SK-N-SH (cell line): ENCODE measurements around the gene SEPHS2. TPM values are rescaled to one million over a fixed set of nuclear protein-coding genes. Genes with fewer than 3 reads are reported as not detected.

Experiments used
- CTCF ChIA-PET: fragments of 300-600, 350-600 bp; formaldehyde crosslinking; extraction: SDS; loops from one replicate; lab custom pipeline; 2021; lab: Yijun Ruan, JAX
- POLR2A ChIA-PET: fragments of 350-600 bp; sonication (Branson Sonifier 250); formaldehyde crosslinking; extraction: SDS; loops from one replicate; lab custom pipeline; 2020; ENCODE audit warnings: antibody characterized with exemption, inconsistent platforms; lab: Yijun Ruan, JAX
- DNase-seq: peaks from one replicate; pipeline ENCODE4 v3.0.0; 2012
- H2AFZ ChIP-seq: fragments of 200-600 bp; sonication (generic); 2 replicates; pipeline ENCODE4 v1.8.1; 2016; ENCODE audit warnings: antibody characterized with exemption, mild to moderate bottlenecking, low read depth
- H3F3A ChIP-seq: fragments of 200-600 bp; sonication (generic); replicated peaks from 2 replicates; pipeline ENCODE3; 2016; ENCODE audit warnings: antibody characterized with exemption, mild to moderate bottlenecking; ENCODE audit not compliant: insufficient read depth
- H3K27ac ChIP-seq, 2 experiments: fragments of 200-500 bp in 1 of 2; fragments of 200-600 bp in 1 of 2; sonication (Bioruptor generic) in 1 of 2; sonication (generic), shearing (Covaris generic) in 1 of 2; 2 replicates each; pipeline versions ENCODE4 v1.5.1 to v1.6.1; 2014 to 2016; ENCODE audit warnings: low read depth in 2 of 2, inconsistent platforms in 1 of 2, low read length in 1 of 2, mild to moderate bottlenecking in 1 of 2, mixed read lengths in 1 of 2
- H3K27me3 ChIP-seq: fragments of 200-600 bp; sonication (generic), shearing (Covaris generic); 2 replicates; pipeline ENCODE4 v1.6.1; 2016; ENCODE audit warnings: mixed run types; ENCODE audit not compliant: insufficient read depth
- H3K36me3 ChIP-seq, 2 experiments: fragments of 200-500 bp in 1 of 2; fragments of 200-600 bp in 1 of 2; sonication (Bioruptor generic) in 1 of 2; sonication (generic) in 1 of 2; replicated peaks in 1 of 2; 2 replicates each; pipeline versions ENCODE3 to v1.5.1; 2014 to 2016; ENCODE audit warnings: low read length in 1 of 2, mild to moderate bottlenecking in 1 of 2; ENCODE audit not compliant: insufficient read depth in 2 of 2, control insufficient read depth in 1 of 2
- H3K4me1 ChIP-seq, 2 experiments: fragments of 200-500 bp in 1 of 2; fragments of 200-600 bp in 1 of 2; sonication (Bioruptor generic) in 1 of 2; sonication (generic), shearing (Covaris generic) in 1 of 2; 2 replicates each; pipeline versions ENCODE4 v1.5.1 to v1.6.1; 2014 to 2016; ENCODE audit warnings: low read depth in 1 of 2, low read length in 1 of 2, mixed run types in 1 of 2; ENCODE audit not compliant: insufficient read depth in 2 of 2, control insufficient read depth in 1 of 2
- H3K4me2 ChIP-seq: fragments of 200-600 bp; sonication (generic), shearing (Covaris generic); 2 replicates; pipeline ENCODE4 v1.6.1; 2017; ENCODE audit warnings: mixed run types
- H3K4me3 ChIP-seq, 2 experiments: fragments of 200-500 bp in 1 of 2; fragments of 200-600 bp in 1 of 2; sonication (Bioruptor generic) in 1 of 2; sonication (generic), shearing (Covaris generic) in 1 of 2; 2 replicates each; pipeline versions ENCODE4 v1.5.1 to v1.8.1; 2014 to 2016; ENCODE audit warnings: low read depth in 2 of 2, inconsistent platforms in 1 of 2, low read length in 1 of 2, mild to moderate bottlenecking in 1 of 2, mixed read lengths in 1 of 2, moderate library complexity in 1 of 2
- H3K79me2 ChIP-seq: fragments of 200-600 bp; sonication (generic); 2 replicates; pipeline ENCODE4 v1.8.1; 2017; ENCODE audit warnings: mild to moderate bottlenecking; ENCODE audit not compliant: insufficient read depth
- H3K9ac ChIP-seq: fragments of 200-600 bp; sonication (generic); 2 replicates; pipeline ENCODE4 v1.6.1; 2017; ENCODE audit warnings: mixed run types
- H3K9me2 ChIP-seq: fragments of 200-600 bp; sonication (generic); 2 replicates; pipeline ENCODE4 v1.6.1; 2017; ENCODE audit warnings: mixed run types
- H3K9me3 ChIP-seq: fragments of 200-600 bp; sonication (generic); 2 replicates; pipeline ENCODE4 v1.6.1; 2017; ENCODE audit warnings: mixed run types, mild to moderate bottlenecking, moderate library complexity
- H4K20me1 ChIP-seq: fragments of 200-600 bp; sonication (generic); 2 replicates; pipeline ENCODE4 v1.6.1; 2017; ENCODE audit warnings: mild to moderate bottlenecking, mixed run types; ENCODE audit not compliant: insufficient read depth
- EZH2phosphoT487 ChIP-seq: fragments of 200-600 bp; sonication (generic); IDR thresholded peaks from 2 replicates; pipeline ENCODE4 v1.6.1; 2017; ENCODE audit warnings: low read depth, mixed run types, mild to moderate bottlenecking, antibody characterized with exemption, moderate library complexity, borderline replicate concordance
- FOSL2 ChIP-seq: IDR thresholded peaks from 2 replicates; pipeline ENCODE4 v1.4.0; 2012; ENCODE audit warnings: low read depth, mild to moderate bottlenecking, moderate library complexity, borderline replicate concordance
- FOXM1 ChIP-seq: IDR thresholded peaks from 2 replicates; pipeline ENCODE4 v1.4.0; 2012; ENCODE audit warnings: low read depth, mild to moderate bottlenecking
- GATA2 ChIP-seq: sonication (generic); formaldehyde crosslinking; IDR thresholded peaks from 2 replicates; pipeline ENCODE4 v1.5.0; 2020; ENCODE audit warnings: mild to moderate bottlenecking, missing genetic modification reagents
- JUND ChIP-seq: IDR thresholded peaks from 2 replicates; pipeline ENCODE4 v1.4.0; 2012
- MXI1 ChIP-seq: IDR thresholded peaks from 2 replicates; pipeline ENCODE4 v1.6.1; 2012; ENCODE audit warnings: mild to moderate bottlenecking, low read depth, low read length, improper control_type of control experiment
- NFIC ChIP-seq: IDR thresholded peaks from 2 replicates; pipeline ENCODE4 v1.4.0; 2012; ENCODE audit warnings: borderline replicate concordance
- PBX3 ChIP-seq: IDR thresholded peaks from 2 replicates; pipeline ENCODE4; 2012
- RAD21 ChIP-seq: IDR thresholded peaks from 2 replicates; pipeline ENCODE4 v1.6.1; 2012; ENCODE audit warnings: mild to moderate bottlenecking, low read length
- REST ChIP-seq: IDR thresholded peaks from 2 replicates; pipeline ENCODE4 v1.6.1; 2012; ENCODE audit warnings: mild to moderate bottlenecking, low read depth, low read length, moderate library complexity
- RFX5 ChIP-seq: IDR thresholded peaks from 2 replicates; pipeline ENCODE4 v1.6.1; 2012; ENCODE audit warnings: mild to moderate bottlenecking, improper control_type of control experiment, low read length
- RXRA ChIP-seq: IDR thresholded peaks from 2 replicates; pipeline ENCODE4 v1.4.0; 2012; ENCODE audit warnings: low read depth, mild to moderate bottlenecking, borderline replicate concordance
- TAF1 ChIP-seq: IDR thresholded peaks from 2 replicates; pipeline ENCODE4 v1.6.1; 2012; ENCODE audit warnings: low read depth, mild to moderate bottlenecking, low read length, moderate library complexity, borderline replicate concordance
- TEAD4 ChIP-seq: IDR thresholded peaks from 2 replicates; pipeline ENCODE4 v1.4.0; 2012; ENCODE audit warnings: mild to moderate bottlenecking, borderline replicate concordance; ENCODE audit not compliant: insufficient read depth
- USF1 ChIP-seq: IDR thresholded peaks from 2 replicates; pipeline ENCODE4 v1.4.0; 2012; ENCODE audit warnings: low read depth, borderline replicate concordance
- ZBTB33 ChIP-seq: IDR thresholded peaks from 2 replicates; pipeline ENCODE4 v1.4.0; 2012; ENCODE audit warnings: low read depth, borderline replicate concordance
- WGBS: methylation state at CpG from one replicate; pipeline ENCODE4 v1.1.6; 2017; ENCODE audit warnings: low lambda C conversion rate; 5-methylcytosine and 5-hydroxymethylcytosine counted together
- polyA plus RNA-seq, 3 experiments: library from polyadenylated mRNA; depleted of rRNA; stranded (reverse); fragments of >200 nt; gene quantifications; 2 replicates each; pipeline ENCODE4 v1.2.3, GENCODE V29; 2012

Gene SEPHS2
- polyA plus RNA-seq, 1 of the 3 experiments (the other 2 are of a cell fraction): 30.8 TPM

GRCh38 chr16:30485818-30486436, 40.3 kb upstream of the SEPHS2 start:
- H2AFZ ChIP-seq: no peak overlapping the region; the same call in 1 of the 2 replicates
- H3K27ac ChIP-seq: no peak overlapping the region
- H3K36me3 ChIP-seq: no peaks in the 10 kb centered on the region
- ChIA-PET POLR2A (no interaction called here), CTCF (no interaction called here)
- H3F3A ChIP-seq: no peaks in the 10 kb centered on the region
- 72% methylated on average over 7 of the region's 7 CpGs for WGBS
- H3K9me2 ChIP-seq: no peaks in the 10 kb centered on the region
- no peak overlapping the region for H3K4me2 ChIP-seq
- no peaks in the 10 kb centered on the region for H3K9me3 ChIP-seq
- H3K9ac ChIP-seq: no peak overlapping the region
- H3K27me3 ChIP-seq: no peaks in the 10 kb centered on the region
- H3K79me2 ChIP-seq: no peaks in the 10 kb centered on the region
- H4K20me1 ChIP-seq: no peaks in the 10 kb centered on the region
- TF ChIP-seq ZBTB33 (no peak), JUND (no peak), FOSL2 (no peak), TEAD4 (no peak), FOXM1 (no peak), NFIC (no peak), USF1 (no peak), RAD21 (no peak), PBX3 (0 out of 2 replicates have a peak, but pooled peaks have one; percentile 12)
- H3K4me3 ChIP-seq: no peak overlapping the region
- no peaks in the 10 kb centered on the region for H3K4me1 ChIP-seq
- DNase-seq: no peak

- Histone ChIP-seq H2AFZ (no peak overlapping the region), H3K4me2 (no peak overlapping the region), H3K36me3 (no peaks in the 10 kb centered on the region), H3K9me2 (no peaks in the 10 kb centered on the region), H3K27ac (no peak overlapping the region), H3K79me2 (no peaks in the 10 kb centered on the region), H3K9me3 (no peaks in the 10 kb centered on the region), H3F3A (no peaks in the 10 kb centered on the region), H3K4me1 (no peaks in the 10 kb centered on the region), H4K20me1 (no peaks in the 10 kb centered on the region), H3K27me3 (peaks cover 9% of the 10 kb centered on the region; the same call in 1 of the 2 replicates), H3K9ac (no peak overlapping the region), H3K4me3 (no peak overlapping the region)
- POLR2A ChIA-PET: no interaction called here
- DNase-seq: no peak
- CTCF ChIA-PET: interaction anchor here (1.6 kb wide), 1 partner anchor 36 kb away, joined by 4 read pairs; no protein-coding TSS in a partner anchor
- TF ChIP-seq TEAD4 (no peak), RFX5 (no peak), GATA2 (CRISPR knock-in tag) (no peak), TAF1 (no peak), MXI1 (no peak), RXRA (no peak), REST (no peak), EZH2phosphoT487 (no peak), ZBTB33 (no peak)
These were observed 39.2 kb upstream of the SEPHS2 start for GRCh38 chr16:30484887-30485286.
